HCT116 (cell line): ENCODE measurements around the gene FRMPD3. TPM values are rescaled to one million over a fixed set of nuclear protein-coding genes. Genes with fewer than 3 reads are reported as not detected.

Experiments used
- ATAC-seq: fragments of 200-7000 bp; cut with Tn5 transposase; 2 replicates; pipeline ENCODE4 v1.9.1; 2020; ENCODE audit warnings: mild to moderate bottlenecking, moderate library complexity
- BruUV-seq: library from RNA; stranded (reverse); fragments of 400-500 nt; replicated peaks from 2 replicates; lab custom pipeline; 2021; lab: Mats Ljungman, UMichigan
- CTCF ChIA-PET: fragments of 300-600 bp; sonication (Branson Sonifier 250); formaldehyde crosslinking; loops from one replicate; lab custom pipeline; 2021; ENCODE audit warnings: antibody characterized with exemption; lab: Charles Lee
- POLR2A ChIA-PET: fragments of 300-600, 350-600 bp; sonication (Branson Sonifier 250); formaldehyde crosslinking; loops from one replicate; lab custom pipeline; 2021; ENCODE audit warnings: antibody characterized with exemption; lab: Charles Lee
- RAD21 ChIA-PET, 2 experiments: fragments of 300-600 bp; sonication (Branson Sonifier 250); formaldehyde crosslinking; loops; one replicate each; lab custom pipeline; 2023; ENCODE audit warnings: low total read pairs in 2 of 2; ENCODE audit not compliant: uncharacterized antibody in 2 of 2, unreplicated experiment in 2 of 2, low non-redundant PET in 1 of 2; lab: Charles Lee
- DNase-seq: peaks from one replicate; pipeline ENCODE4 v3.0.0-alpha.2; 2010; ENCODE audit warnings: low read depth, low spot score
- H2AFZ ChIP-seq: fragments of 200-600 bp; shearing (Covaris generic), sonication (generic); 2 replicates; pipeline ENCODE4 v1.6.1; 2017; ENCODE audit warnings: low read depth, mixed run types, mixed read lengths, antibody characterized with exemption, low read length; ENCODE audit not compliant: poor library complexity, severe bottlenecking
- H3K27ac ChIP-seq: 2 replicates; pipeline ENCODE4 v1.5.1; 2012; ENCODE audit warnings: low read depth, low read length
- H3K27me3 ChIP-seq: fragments of 200-600 bp; sonication (generic); 2 replicates; pipeline ENCODE4 v1.6.1; 2016; ENCODE audit warnings: mixed run types, low read length, mixed read lengths; ENCODE audit not compliant: insufficient read depth
- H3K36me3 ChIP-seq, 2 experiments: fragments of 200-500 bp in 1 of 2; fragments of 200-600 bp in 1 of 2; sonication (Bioruptor generic) in 1 of 2; sonication (generic) in 1 of 2; 2 replicates each; pipeline versions ENCODE4 v1.5.1 to v1.6.1; 2014 to 2016; ENCODE audit warnings: low read length in 2 of 2, inconsistent platforms in 1 of 2, mixed read lengths in 1 of 2, mixed run types in 1 of 2; ENCODE audit not compliant: insufficient read depth in 2 of 2, control insufficient read depth in 1 of 2
- H3K4me1 ChIP-seq, 2 experiments: fragments of 200-600 bp in 1 of 2; sonication (generic) in 1 of 2; 2 replicates each; pipeline versions ENCODE4 v1.5.1 to v1.6.1; 2012 to 2017; ENCODE audit warnings: low read length in 2 of 2, inconsistent platforms in 1 of 2, mild to moderate bottlenecking in 1 of 2, mixed read lengths in 1 of 2, mixed run types in 1 of 2, moderate library complexity in 1 of 2; ENCODE audit not compliant: insufficient read depth in 2 of 2, control insufficient read depth in 1 of 2
- H3K4me2 ChIP-seq: fragments of 200-600 bp; sonication (generic); 2 replicates; pipeline ENCODE4 v1.6.1; 2017; ENCODE audit warnings: mixed run types, low read length, mixed read lengths
- H3K4me3 ChIP-seq, 2 experiments: fragments of 200-600 bp in 1 of 2; sonication (generic) in 1 of 2; replicated peaks in 1 of 2; 2 replicates each; pipeline ENCODE4 v1.5.1; 2011 to 2016; ENCODE audit warnings: low read length in 2 of 2, control low read depth in 1 of 2, low read depth in 1 of 2, mild to moderate bottlenecking in 1 of 2, mixed read lengths in 1 of 2, mixed run types in 1 of 2
- H3K79me2 ChIP-seq: fragments of 200-600 bp; sonication (generic); 2 replicates; pipeline ENCODE4 v1.6.1; 2017; ENCODE audit warnings: mild to moderate bottlenecking, mixed run types, low read length, moderate library complexity, mixed read lengths; ENCODE audit not compliant: insufficient read depth
- H3K9ac ChIP-seq: fragments of 200-600 bp; sonication (generic); 2 replicates; pipeline ENCODE4 v1.6.1; 2016; ENCODE audit warnings: low read length, mixed read lengths
- H3K9me2 ChIP-seq: fragments of 200-600 bp; sonication (generic), shearing (Covaris generic); 2 replicates; pipeline ENCODE4 v1.6.1; 2017; ENCODE audit warnings: mixed run types, mild to moderate bottlenecking, moderate library complexity; ENCODE audit not compliant: insufficient read depth
- H3K9me3 ChIP-seq, 2 experiments: fragments of 200-500 bp in 1 of 2; fragments of 200-600 bp in 1 of 2; sonication (Bioruptor generic) in 1 of 2; sonication (generic) in 1 of 2; 2 replicates each; pipeline ENCODE4 v1.6.1; 2014 to 2017; ENCODE audit warnings: low read length in 2 of 2, mixed read lengths in 2 of 2, inconsistent platforms in 1 of 2, low read depth in 1 of 2, mild to moderate bottlenecking in 1 of 2, mixed run types in 1 of 2, moderate library complexity in 1 of 2; ENCODE audit not compliant: control insufficient read depth in 1 of 2, insufficient read depth in 1 of 2
- H4K20me1 ChIP-seq: fragments of 200-600 bp; sonication (generic), shearing (Covaris generic); 2 replicates; pipeline ENCODE4 v1.6.1; 2017; ENCODE audit warnings: mixed run types, mild to moderate bottlenecking, moderate library complexity; ENCODE audit not compliant: insufficient read depth
- CEBPB ChIP-seq: IDR thresholded peaks from 2 replicates; pipeline ENCODE4 v1.6.1; 2012; ENCODE audit warnings: low read depth
- ELF1 ChIP-seq: IDR thresholded peaks from 2 replicates; pipeline ENCODE4 v1.6.1; 2012; ENCODE audit warnings: low read depth, borderline replicate concordance
- EZH2 ChIP-seq: fragments of 200-600 bp; sonication (generic); IDR thresholded peaks from 2 replicates; pipeline ENCODE4 v1.6.1; 2017; ENCODE audit warnings: antibody characterized with exemption, mixed run types
- EZH2phosphoT487 ChIP-seq: fragments of 200-600 bp; IDR thresholded peaks from 2 replicates; pipeline ENCODE4 v1.6.1; 2018; ENCODE audit warnings: antibody characterized with exemption, borderline replicate concordance
- FOSL1 ChIP-seq: IDR thresholded peaks from 2 replicates; pipeline ENCODE4 v1.6.1; 2012; ENCODE audit warnings: low read depth
- JUND ChIP-seq: IDR thresholded peaks from 2 replicates; pipeline ENCODE4 v1.6.1; 2012
- POLR2A ChIP-seq: IDR thresholded peaks from 2 replicates; pipeline ENCODE4 v1.7.0; 2011; ENCODE audit warnings: borderline replicate concordance; ENCODE audit not compliant: insufficient read depth, insufficient read length; ENCODE audit errors: extremely low read depth
- POLR2AphosphoS5 ChIP-seq: IDR thresholded peaks from 2 replicates; pipeline ENCODE4 v1.6.1; 2011; ENCODE audit warnings: mild to moderate bottlenecking, low read depth, low read length, moderate library complexity
- RAD21 ChIP-seq: IDR thresholded peaks from 2 replicates; pipeline ENCODE4 v1.6.1; 2012; ENCODE audit warnings: low read depth, mild to moderate bottlenecking
- SIN3A ChIP-seq: IDR thresholded peaks from 2 replicates; pipeline ENCODE4 v1.6.1; 2012; ENCODE audit warnings: low read depth
- SP1 ChIP-seq: IDR thresholded peaks from 2 replicates; pipeline ENCODE4 v1.6.1; 2012; ENCODE audit warnings: low read depth
- SRF ChIP-seq: IDR thresholded peaks from 2 replicates; pipeline ENCODE4 v1.6.1; 2012; ENCODE audit warnings: low read depth
- TCF7L2 ChIP-seq: IDR thresholded peaks from 2 replicates; pipeline ENCODE4 v1.7.0; 2011; ENCODE audit warnings: borderline replicate concordance, inconsistent platforms; ENCODE audit not compliant: insufficient read depth, insufficient read length; ENCODE audit errors: extremely low read depth
- ZNF274 ChIP-seq: fragments of 200-500 bp; sonication (Bioruptor generic); IDR thresholded peaks from 2 replicates; pipeline ENCODE4 v1.6.1; 2014; ENCODE audit warnings: mild to moderate bottlenecking, low read depth, low read length, inconsistent platforms
- intact Hi-C: fragments of 100-400 bp; cut with micrococcal nuclease; formaldehyde crosslinking; loops from 2 replicates; pipeline ENCODE4 v1.10.0; 2022
- total RNA-seq: library from RNA; stranded (reverse); gene quantifications from one replicate; pipeline ENCODE4 v1.2.1, GENCODE V29; 2021; ENCODE audit not compliant: unreplicated experiment
- TF ChIP-seq, protein P1 (sequence below): IDR thresholded peaks from 2 replicates; pipeline ENCODE4 v1.6.1; 2012
- TF ChIP-seq, protein P2 (sequence below): IDR thresholded peaks from 2 replicates; pipeline ENCODE4 v1.6.1; 2012; ENCODE audit warnings: low read depth
- TF ChIP-seq, protein P3 (sequence below): IDR thresholded peaks from 2 replicates; pipeline ENCODE4 v1.6.1; 2011; ENCODE audit warnings: mild to moderate bottlenecking, low read length, moderate library complexity; ENCODE audit not compliant: insufficient replicate concordance; ENCODE audit errors: extremely low read depth
- TF ChIP-seq, protein P4 (sequence below), 3 experiments: fragments of 200-600 bp in 1 of 3; sonication (generic) in 1 of 3; IDR thresholded peaks in 2 of 3; conservative IDR thresholded peaks in 1 of 3; 2 replicates each; pipeline ENCODE4 v1.5.1; 2012 to 2017; ENCODE audit warnings: low read depth in 2 of 3, low read length in 2 of 3, antibody characterized with exemption in 1 of 3, borderline replicate concordance in 1 of 3, control low read depth in 1 of 3, mild to moderate bottlenecking in 1 of 3, mixed read lengths in 1 of 3, mixed run types in 1 of 3, moderate library complexity in 1 of 3; ENCODE audit not compliant: insufficient read depth in 1 of 3
- TF ChIP-seq, protein P5 (sequence below): IDR thresholded peaks from 2 replicates; pipeline ENCODE4 v1.6.1; 2012

Gene FRMPD3
- total RNA-seq, 1 experiment from 2014 or later, result 0.42 TPM

DNA sequence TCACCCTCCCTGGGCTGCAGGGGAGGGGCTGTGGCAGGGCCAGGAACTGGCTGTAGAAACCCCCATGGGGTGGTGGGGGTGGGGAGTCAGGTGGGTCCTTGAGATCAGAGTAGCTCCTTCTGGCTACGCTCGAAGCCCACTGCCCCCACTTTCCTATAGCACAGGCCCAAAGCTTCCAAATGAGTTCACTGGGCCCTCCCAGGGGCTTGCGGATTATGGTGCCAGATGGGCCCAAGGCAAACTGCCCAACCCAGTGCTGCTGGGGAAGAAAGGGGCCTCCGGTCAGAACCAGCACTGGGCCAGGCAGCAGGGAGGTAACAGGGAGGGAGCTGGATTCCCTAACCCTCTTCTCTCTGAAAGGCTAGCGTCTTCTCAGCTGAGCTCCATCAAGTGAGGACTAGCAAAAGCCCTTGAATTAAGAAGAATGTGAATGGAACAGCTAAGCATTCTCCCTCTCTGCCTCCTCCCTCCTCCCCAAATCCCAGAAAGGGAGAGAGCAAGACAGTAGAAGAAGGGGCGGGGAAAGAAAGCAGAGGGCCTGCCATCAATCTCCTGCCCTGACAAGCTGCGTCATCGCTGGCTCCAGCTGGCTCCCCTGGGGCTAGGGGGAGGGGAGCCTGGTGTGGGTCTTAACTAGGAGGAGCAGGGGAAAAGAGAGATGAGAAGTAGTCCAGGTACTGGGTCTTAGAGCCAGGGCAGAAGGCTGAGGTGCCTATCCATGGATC is 34.7 kb downstream of the FRMPD3 start:
- H3K36me3 ChIP-seq, result no peaks in the 10 kb centered on the region
- H2AFZ ChIP-seq, result no peak overlapping the region
- no peak overlapping the region for H3K27ac ChIP-seq
- POLR2A ChIA-PET, result no interaction called here
- H3K4me3 ChIP-seq, result no peak overlapping the region
- H3K9me2 ChIP-seq, result no peaks in the 10 kb centered on the region
- TF ChIP-seq SIN3A (no peak), SRF (no peak), CEBPB (no peak), ELF1 (no peak), ZNF274 (no peak), FOSL1 (no peak), JUND (no peak), POLR2A (no peak), TCF7L2 (no peak), EZH2phosphoT487 (no peak), RAD21 (no peak), SP1 (no peak), EZH2 (no peak), POLR2AphosphoS5 (no peak)
- TF ChIP-seq, protein P1, sequence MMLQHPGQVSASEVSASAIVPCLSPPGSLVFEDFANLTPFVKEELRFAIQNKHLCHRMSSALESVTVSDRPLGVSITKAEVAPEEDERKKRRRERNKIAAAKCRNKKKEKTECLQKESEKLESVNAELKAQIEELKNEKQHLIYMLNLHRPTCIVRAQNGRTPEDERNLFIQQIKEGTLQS, result no peak
- TF ChIP-seq, protein P2, sequence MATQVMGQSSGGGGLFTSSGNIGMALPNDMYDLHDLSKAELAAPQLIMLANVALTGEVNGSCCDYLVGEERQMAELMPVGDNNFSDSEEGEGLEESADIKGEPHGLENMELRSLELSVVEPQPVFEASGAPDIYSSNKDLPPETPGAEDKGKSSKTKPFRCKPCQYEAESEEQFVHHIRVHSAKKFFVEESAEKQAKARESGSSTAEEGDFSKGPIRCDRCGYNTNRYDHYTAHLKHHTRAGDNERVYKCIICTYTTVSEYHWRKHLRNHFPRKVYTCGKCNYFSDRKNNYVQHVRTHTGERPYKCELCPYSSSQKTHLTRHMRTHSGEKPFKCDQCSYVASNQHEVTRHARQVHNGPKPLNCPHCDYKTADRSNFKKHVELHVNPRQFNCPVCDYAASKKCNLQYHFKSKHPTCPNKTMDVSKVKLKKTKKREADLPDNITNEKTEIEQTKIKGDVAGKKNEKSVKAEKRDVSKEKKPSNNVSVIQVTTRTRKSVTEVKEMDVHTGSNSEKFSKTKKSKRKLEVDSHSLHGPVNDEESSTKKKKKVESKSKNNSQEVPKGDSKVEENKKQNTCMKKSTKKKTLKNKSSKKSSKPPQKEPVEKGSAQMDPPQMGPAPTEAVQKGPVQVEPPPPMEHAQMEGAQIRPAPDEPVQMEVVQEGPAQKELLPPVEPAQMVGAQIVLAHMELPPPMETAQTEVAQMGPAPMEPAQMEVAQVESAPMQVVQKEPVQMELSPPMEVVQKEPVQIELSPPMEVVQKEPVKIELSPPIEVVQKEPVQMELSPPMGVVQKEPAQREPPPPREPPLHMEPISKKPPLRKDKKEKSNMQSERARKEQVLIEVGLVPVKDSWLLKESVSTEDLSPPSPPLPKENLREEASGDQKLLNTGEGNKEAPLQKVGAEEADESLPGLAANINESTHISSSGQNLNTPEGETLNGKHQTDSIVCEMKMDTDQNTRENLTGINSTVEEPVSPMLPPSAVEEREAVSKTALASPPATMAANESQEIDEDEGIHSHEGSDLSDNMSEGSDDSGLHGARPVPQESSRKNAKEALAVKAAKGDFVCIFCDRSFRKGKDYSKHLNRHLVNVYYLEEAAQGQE, result no peak
- TF ChIP-seq, protein P3, sequence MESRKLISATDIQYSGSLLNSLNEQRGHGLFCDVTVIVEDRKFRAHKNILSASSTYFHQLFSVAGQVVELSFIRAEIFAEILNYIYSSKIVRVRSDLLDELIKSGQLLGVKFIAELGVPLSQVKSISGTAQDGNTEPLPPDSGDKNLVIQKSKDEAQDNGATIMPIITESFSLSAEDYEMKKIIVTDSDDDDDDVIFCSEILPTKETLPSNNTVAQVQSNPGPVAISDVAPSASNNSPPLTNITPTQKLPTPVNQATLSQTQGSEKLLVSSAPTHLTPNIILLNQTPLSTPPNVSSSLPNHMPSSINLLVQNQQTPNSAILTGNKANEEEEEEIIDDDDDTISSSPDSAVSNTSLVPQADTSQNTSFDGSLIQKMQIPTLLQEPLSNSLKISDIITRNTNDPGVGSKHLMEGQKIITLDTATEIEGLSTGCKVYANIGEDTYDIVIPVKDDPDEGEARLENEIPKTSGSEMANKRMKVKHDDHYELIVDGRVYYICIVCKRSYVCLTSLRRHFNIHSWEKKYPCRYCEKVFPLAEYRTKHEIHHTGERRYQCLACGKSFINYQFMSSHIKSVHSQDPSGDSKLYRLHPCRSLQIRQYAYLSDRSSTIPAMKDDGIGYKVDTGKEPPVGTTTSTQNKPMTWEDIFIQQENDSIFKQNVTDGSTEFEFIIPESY, result no peak
- TF ChIP-seq, protein P4, sequence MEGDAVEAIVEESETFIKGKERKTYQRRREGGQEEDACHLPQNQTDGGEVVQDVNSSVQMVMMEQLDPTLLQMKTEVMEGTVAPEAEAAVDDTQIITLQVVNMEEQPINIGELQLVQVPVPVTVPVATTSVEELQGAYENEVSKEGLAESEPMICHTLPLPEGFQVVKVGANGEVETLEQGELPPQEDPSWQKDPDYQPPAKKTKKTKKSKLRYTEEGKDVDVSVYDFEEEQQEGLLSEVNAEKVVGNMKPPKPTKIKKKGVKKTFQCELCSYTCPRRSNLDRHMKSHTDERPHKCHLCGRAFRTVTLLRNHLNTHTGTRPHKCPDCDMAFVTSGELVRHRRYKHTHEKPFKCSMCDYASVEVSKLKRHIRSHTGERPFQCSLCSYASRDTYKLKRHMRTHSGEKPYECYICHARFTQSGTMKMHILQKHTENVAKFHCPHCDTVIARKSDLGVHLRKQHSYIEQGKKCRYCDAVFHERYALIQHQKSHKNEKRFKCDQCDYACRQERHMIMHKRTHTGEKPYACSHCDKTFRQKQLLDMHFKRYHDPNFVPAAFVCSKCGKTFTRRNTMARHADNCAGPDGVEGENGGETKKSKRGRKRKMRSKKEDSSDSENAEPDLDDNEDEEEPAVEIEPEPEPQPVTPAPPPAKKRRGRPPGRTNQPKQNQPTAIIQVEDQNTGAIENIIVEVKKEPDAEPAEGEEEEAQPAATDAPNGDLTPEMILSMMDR (IDR thresholded peaks at IDR 0.05 in 2 of 3, conservative IDR thresholded peaks at IDR 0.05 in 1 of 3; ENCODE audit: borderline replicate concordance in 1 of 3, insufficient read depth in 1 of 3, low read depth in 2 of 3, low read length in 2 of 3), result no peak
- TF ChIP-seq, protein P5, sequence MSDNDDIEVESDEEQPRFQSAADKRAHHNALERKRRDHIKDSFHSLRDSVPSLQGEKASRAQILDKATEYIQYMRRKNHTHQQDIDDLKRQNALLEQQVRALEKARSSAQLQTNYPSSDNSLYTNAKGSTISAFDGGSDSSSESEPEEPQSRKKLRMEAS, result no peak
- TF ChIP-seq, all 23 proteins: peak for 0
- Histone ChIP-seq H3K79me2 (no peaks in the 10 kb centered on the region), H3K27me3 (no peaks in the 10 kb centered on the region), H4K20me1 (no peaks in the 10 kb centered on the region), H3K4me2 (no peak overlapping the region), H3K9ac (no peak overlapping the region), H3K9me3 (no peaks in the 10 kb centered on the region), H3K4me1 (no peaks in the 10 kb centered on the region)
- no peak for ATAC-seq
- intact Hi-C loops, result no loop called here
- ChIA-PET CTCF (no interaction called here), RAD21 (no interaction called here)
- no peak for DNase-seq
- no TSS peak for BruUV-seq
